NK-92 (cell line): ENCODE data around the gene HOMER1.

Experiments
- DNase-seq: peaks from one replicate; lab custom pipeline; 2025; ENCODE audit not compliant: unreplicated experiment; lab: John Stamatoyannopoulos, UW

HOMER1 gene

GRCh38 chr5:79490323-79490936 lies 23.5 kb downstream of the HOMER1 start:
- no peak for DNase-seq

DNA sequence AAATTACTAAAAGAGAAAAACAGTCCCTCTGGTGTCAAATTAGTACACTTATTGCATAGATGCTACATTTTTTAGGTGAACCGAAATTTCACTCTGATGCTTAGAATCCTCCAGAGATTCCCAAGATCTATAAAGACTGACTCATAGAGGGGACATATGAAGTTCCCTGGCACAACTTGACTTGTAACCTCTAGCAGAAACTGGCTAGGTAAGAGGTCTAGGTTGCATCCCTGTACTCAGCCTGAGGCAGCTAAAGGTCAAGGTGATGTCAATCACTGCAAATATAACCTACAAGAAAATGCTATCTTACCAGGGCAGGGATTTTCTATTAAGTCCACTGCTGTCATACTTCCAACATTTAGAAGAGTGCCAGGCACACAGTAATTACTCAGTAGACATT lies 24.2 kb downstream of the HOMER1 start:
- no peak for DNase-seq

DNA sequence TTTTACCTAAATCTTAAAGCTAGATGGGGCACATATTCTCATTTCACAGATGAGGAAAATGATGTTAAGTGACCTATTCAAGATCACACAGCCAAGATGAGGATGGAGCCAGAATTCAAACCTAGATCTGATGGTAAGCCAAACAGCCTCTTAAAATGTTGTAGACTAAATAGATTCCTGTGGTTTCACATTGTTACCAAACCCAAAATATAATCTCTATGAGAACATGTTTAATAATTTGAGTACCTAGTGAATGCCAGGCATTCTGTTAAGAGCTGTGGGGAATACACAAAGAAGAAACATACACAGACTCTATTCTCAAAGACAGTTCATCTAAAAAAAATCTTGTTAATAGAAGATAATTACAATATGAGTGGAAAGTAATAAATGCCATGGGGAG lies 25.2 kb downstream of the HOMER1 start:
- no peak for DNase-seq

- DNase-seq: no peak
Measured at GRCh38 chr5:79488058-79488457, 25.9 kb downstream of the HOMER1 start.

- no peak for DNase-seq
Measured at GRCh38 chr5:79487251-79487650, 26.7 kb downstream of the HOMER1 start.

GRCh38 chr5:79486116-79486515 lies 27.8 kb downstream of the HOMER1 start:
- DNase-seq: no peak

DNA sequence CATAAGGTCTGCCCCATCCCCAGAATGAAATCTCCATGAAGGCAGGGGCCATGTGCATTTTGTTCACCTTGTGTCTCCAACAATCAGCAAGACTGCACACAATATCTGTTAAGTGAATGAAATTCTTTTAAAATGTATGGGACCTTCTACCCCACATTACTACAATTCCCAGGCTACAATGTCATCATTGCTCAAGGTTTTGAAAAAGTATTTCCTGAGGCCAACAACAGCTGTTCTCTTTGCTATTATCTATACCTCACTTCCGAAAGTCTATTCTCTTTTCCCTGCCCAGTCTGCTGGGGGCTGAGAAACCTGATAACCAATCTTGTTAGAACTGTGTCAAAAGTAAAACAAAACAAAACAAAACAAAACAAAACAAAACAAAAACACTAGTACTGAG lies 29.2 kb downstream of the HOMER1 start:
- no peak for DNase-seq

DNA sequence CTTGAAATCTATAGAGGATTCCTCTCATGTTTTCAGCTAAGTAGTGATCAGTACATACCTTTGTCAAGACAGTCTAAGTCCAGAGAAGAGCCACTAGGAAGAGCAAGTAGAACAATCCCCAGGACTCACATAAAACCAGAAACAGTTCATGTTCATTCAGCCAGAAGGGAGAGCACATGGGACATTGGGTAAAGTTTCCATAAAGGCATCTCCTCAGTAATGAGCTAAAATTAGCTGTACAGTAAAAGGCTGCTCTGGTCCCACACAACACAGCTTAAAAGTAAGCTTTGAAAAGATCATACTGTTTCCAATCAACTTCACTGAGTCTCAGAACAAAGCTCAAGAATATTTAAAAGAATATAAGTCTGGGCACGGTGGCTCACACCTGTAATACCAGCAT lies 32.4 kb downstream of the HOMER1 start:
- DNase-seq: no peak

GRCh38 chr5:79480991-79481390 lies 32.9 kb downstream of the HOMER1 start:
- no peak for DNase-seq

- DNase-seq: no peak
Measured at GRCh38 chr5:79475152-79475466, 38.8 kb downstream of the HOMER1 start.

DNA sequence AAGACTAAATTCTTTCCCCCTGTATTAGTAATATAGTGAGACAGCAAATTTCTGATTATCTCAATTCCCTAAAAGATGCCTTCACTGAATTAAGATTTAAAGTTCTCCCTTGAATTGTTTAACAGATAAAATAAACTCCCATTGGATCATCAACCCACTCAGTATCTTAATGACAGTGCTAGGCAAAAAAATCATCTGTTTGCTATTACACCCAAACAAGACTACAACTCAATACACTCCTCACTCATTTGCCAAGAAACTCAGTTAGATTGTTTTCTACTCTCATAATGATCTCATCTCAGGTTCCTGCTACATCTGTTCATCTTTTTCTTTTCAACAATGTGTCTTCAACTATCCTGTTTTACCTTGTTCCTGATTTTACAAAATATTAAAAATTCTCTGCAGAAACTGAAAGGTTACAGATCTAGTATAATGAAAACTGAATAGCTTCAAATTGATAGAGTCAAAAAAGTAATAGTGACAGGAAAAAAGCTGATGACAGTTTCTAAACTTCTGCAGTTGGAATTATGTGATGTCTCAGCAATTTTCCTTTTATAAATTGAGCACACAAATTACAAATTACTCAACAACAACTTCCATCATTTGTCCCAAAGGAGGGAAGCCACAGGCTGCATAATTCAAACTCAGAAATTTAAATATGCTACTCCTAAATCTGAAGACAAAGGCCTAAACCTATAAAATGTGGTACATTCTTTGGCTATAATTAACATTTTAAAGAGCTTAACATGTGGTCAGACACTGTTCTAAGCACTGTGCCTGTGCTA lies 39.4 kb downstream of the HOMER1 start:
- DNase-seq: no peak

- no peak for DNase-seq
Measured at GRCh38 chr5:79471556-79471955, 42.4 kb downstream of the HOMER1 start.

DNA sequence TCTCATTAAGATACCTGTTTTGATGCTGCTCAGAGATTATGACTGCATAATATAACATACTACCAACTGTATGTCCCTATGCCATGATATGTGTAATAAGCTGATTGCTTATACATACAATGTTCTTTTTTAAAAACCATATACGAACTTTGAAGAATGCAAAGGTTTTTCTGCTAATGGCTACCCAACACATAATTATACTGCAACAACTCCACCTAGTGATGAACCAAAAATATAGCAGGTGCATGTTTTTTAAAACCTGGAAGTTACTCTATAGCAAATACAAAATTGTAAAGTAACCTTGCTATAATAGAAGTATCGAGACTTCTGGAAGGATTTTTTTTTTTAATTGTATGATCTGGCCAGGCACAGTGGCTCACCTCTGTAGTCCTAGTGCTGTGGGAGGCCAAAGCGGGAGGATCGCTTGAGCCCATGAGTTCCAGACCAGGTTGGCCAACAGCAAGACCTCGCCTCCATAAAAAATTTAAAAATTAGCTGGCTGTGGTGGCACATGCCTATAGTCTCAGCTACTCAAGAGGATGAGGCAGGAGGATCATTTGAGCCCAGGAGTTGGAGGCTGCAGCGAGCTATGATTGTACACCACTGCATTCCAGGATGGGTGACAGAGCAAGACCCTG lies 49.1 kb downstream of the HOMER1 start:
- DNase-seq: no peak

- no peak for DNase-seq
Measured at GRCh38 chr5:79464278-79464677, 49.7 kb downstream of the HOMER1 start.

GRCh38 chr5:79459626-79460025 lies 54.3 kb downstream of the HOMER1 start:
- no peak for DNase-seq

DNA sequence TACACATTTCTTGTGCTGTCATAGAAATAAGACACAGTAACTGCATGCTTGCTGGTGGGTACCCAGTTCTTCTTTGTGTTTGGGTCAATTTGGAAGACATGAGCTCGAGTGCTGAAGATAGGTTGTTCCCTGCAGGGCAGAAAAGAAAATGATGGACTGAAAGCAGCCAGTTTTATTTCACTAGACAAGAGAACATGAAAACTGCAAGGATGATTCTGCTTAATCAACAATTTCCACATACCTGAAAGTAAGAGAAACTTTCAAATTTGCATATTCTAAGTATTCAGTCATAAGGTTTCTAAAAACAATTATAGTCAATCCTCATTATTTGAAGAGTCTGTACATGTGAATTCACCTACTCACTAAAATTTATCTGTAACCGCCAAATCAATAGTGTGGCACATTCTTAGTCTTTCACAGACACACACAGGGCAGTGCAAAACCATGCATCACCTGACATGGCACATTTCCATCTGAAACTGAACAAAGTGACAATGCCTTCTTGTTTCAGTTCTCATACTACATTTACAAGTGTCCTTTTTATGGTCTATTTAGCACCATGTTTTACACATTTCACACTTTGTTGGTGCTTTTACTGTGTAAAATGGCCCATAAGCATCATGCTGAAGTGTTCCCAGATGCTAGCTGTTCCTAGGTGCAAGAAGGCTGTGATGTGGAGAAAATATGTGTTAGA lies 56.9 kb downstream of the HOMER1 start:
- DNase-seq: no peak

- no peak for DNase-seq
Measured at GRCh38 chr5:79456400-79456799, 57.5 kb downstream of the HOMER1 start.

- DNase-seq: no peak
Measured at GRCh38 chr5:79454043-79454442, 59.9 kb downstream of the HOMER1 start.

DNA sequence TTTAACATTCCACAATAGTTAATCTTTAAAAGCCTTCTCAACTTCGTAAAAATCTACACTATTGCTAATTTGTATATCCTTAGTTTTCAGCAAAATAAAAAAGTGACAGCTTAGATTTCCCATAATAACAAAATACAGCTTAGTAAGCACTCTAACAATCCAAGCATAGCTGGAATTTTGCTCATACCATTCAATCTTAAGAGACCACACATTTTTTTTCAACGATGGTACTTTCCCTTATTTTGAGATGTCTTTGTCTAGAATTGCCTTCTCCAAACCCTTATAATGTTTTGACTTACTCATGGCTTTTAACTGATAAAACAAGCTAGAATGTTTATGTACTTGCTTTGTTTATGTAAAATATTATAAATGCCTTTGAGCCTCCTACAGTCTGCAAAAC lies 65.6 kb downstream of the HOMER1 start:
- no peak for DNase-seq

DNA sequence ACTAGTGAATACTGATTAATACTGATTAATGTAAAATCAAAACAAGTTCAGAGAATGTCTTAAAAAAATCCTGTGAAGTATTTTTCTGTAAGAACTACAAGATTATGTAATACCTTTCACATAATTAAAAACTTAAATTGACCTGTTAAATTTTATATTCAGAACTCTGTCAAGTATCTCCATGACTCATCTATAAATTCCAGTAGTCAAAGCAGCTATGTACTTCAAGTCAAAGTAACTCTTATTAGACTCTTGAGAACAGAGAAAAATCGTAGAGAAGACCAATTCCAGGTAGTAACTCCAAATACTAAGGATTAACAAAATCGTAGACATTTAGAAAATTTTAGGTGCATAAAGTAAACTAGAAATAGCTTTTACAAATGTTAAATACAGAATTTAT lies 77.1 kb downstream of the HOMER1 start:
- no peak for DNase-seq

DNA sequence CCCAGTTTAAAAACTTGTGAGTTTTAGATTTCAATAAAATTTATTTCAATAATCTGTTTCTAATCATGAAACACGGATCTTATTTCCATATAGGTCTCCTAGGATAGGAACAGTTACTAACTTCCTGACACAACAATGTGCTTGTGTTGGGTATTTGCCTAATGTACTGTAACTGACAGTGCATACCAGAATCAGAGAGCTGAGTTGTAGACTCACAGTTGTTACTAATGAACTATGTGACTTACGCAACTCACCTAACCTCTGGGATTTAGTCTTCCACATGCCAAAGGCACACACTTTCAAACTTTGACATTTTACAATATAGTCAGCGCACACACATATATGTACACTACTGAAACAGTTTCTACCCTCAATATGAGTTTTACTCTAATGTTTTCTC lies 77.7 kb downstream of the HOMER1 start:
- DNase-seq: no peak

DNA sequence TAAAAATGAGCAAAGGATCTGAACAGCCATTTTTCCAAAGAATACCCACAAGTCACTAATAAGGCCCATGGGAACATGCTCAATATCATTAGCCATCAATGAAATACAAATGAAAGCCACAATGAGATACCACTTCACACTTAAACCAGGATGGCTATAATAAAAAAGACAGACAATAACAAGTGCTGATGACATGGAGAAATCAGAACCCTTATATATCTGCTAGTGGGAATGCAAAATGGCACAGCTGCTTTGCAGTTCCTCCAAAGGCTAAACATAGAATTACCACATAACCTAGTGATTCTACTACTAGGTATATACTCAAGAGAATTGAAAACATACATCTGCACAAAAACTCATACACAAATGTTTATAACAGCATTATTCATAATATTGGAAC lies 83.7 kb downstream of the HOMER1 start:
- no peak for DNase-seq
